Effector memory CD8-positive, alpha-beta T cell (primary cell): ENCODE data around the gene LRP1-AS.
A peak's percentile ranks its signal among the peaks of the same experiment; 100 is the strongest.
"Not testable (repeated sequence)": the region's sequence is repeated elsewhere in the genome, so short reads cannot be mapped to it uniquely, and the experiment has no call there.

Experiments
- ATAC-seq: fragments of 150-1000 bp; cut with Tn5 transposase; replicated peaks from 2 replicates; pipeline ENCODE4 v1.10.0; 2021; ENCODE audit warnings: mild to moderate bottlenecking, moderate library complexity
- DNase-seq, 3 experiments: peaks; one replicate each; pipeline ENCODE4 v3.0.0; 2021
- H3K27ac Mint-ChIP-seq, 2 donors: one replicate each; pipeline ENCODE4 v1.8.0; 2022; ENCODE audit warnings: mild to moderate bottlenecking in 2 of 2, mixed read lengths in 2 of 2, moderate library complexity in 2 of 2
- H3K27me3 Mint-ChIP-seq, 2 donors: one replicate each; pipeline ENCODE4 v1.8.0; 2022; ENCODE audit warnings: mixed read lengths in 2 of 2
- H3K36me3 Mint-ChIP-seq: one replicate; pipeline ENCODE4 v1.8.0; 2022; ENCODE audit warnings: mild to moderate bottlenecking, moderate library complexity, mixed read lengths; ENCODE audit not compliant: insufficient read depth
- H3K4me1 Mint-ChIP-seq, 2 donors: one replicate each; pipeline ENCODE4 v1.8.0; 2022; ENCODE audit warnings: low read depth in 2 of 2, mixed read lengths in 2 of 2
- H3K4me3 Mint-ChIP-seq, 2 donors: one replicate each; pipeline ENCODE4 v1.8.0; 2022; ENCODE audit warnings: mild to moderate bottlenecking in 2 of 2, mixed read lengths in 2 of 2, moderate library complexity in 2 of 2
- H3K9me3 Mint-ChIP-seq, 2 donors: one replicate each; pipeline ENCODE4 v1.8.0; 2022; ENCODE audit warnings: mixed read lengths in 2 of 2

The LRP1-AS gene

GRCh38 chr12:57126061-57126460 lies 21.4 kb downstream of the LRP1-AS start:
- H3K27ac Mint-ChIP-seq = peak overlapping the region in 1 of 2 donors; percentile 26
- no peaks in the 10 kb centered on the region for H3K27me3 Mint-ChIP-seq
- ATAC-seq = no peak
- DNase-seq = no peak
- H3K4me1 Mint-ChIP-seq = peaks cover 4 to 6% of the 10 kb centered on the region in 2 donors
- no peak overlapping the region for H3K4me3 Mint-ChIP-seq
- no peaks in the 10 kb centered on the region for H3K9me3 Mint-ChIP-seq
- peaks cover 5% of the 10 kb centered on the region for H3K36me3 Mint-ChIP-seq

GRCh38 chr12:57124261-57124877 lies 23.1 kb downstream of the LRP1-AS start:
- Mint-ChIP-seq H3K4me3 (no peak overlapping the region), H3K27ac (no peak overlapping the region), H3K27me3 (no peaks in the 10 kb centered on the region), H3K9me3 (no peaks in the 10 kb centered on the region), H3K4me1 (peaks cover 4 to 6% of the 10 kb centered on the region in 2 donors), H3K36me3 (peaks cover 5% of the 10 kb centered on the region)
- peak; percentile 75 to 79 (median 77) for DNase-seq
- peak; percentile 69 for ATAC-seq

GRCh38 chr12:57123813-57124212 lies 23.6 kb downstream of the LRP1-AS start:
- no peaks in the 10 kb centered on the region for H3K9me3 Mint-ChIP-seq
- no peaks in the 10 kb centered on the region for H3K27me3 Mint-ChIP-seq
- no peak overlapping the region for H3K4me3 Mint-ChIP-seq
- no peak overlapping the region for H3K27ac Mint-ChIP-seq
- peaks cover 4 to 6% of the 10 kb centered on the region in 2 donors for H3K4me1 Mint-ChIP-seq
- ATAC-seq (no peak), DNase-seq (no peak)
- H3K36me3 Mint-ChIP-seq = peaks cover 5% of the 10 kb centered on the region

- H3K4me3 Mint-ChIP-seq, ATAC-seq, DNase-seq, H3K9me3 Mint-ChIP-seq, H3K27ac Mint-ChIP-seq, H3K27me3 Mint-ChIP-seq, H3K4me1 Mint-ChIP-seq, H3K36me3 Mint-ChIP-seq: not testable (repeated sequence)
Observed at GRCh38 chr12:57120718-57121117, 26.7 kb downstream of the LRP1-AS start.

GRCh38 chr12:57119294-57120085 lies 27.9 kb downstream of the LRP1-AS start:
- ATAC-seq (no peak), DNase-seq (no peak)
- no peaks in the 10 kb centered on the region for H3K27me3 Mint-ChIP-seq
- H3K4me1 Mint-ChIP-seq = peaks cover 0 to 2% of the 10 kb centered on the region in 2 donors
- H3K9me3 Mint-ChIP-seq = no peaks in the 10 kb centered on the region
- no peak overlapping the region for H3K27ac Mint-ChIP-seq
- no peak overlapping the region for H3K4me3 Mint-ChIP-seq
- H3K36me3 Mint-ChIP-seq = no peaks in the 10 kb centered on the region

- Mint-ChIP-seq H3K4me3 (no peak overlapping the region), H3K36me3 (no peaks in the 10 kb centered on the region), H3K4me1 (no peaks in the 10 kb centered on the region), H3K9me3 (no peaks in the 10 kb centered on the region), H3K27me3 (no peaks in the 10 kb centered on the region), H3K27ac (no peak overlapping the region)
- DNase-seq (no peak), ATAC-seq (no peak)
Observed at GRCh38 chr12:57118711-57119271, 28.6 kb downstream of the LRP1-AS start.

GRCh38 chr12:57116580-57117281 lies 30.7 kb downstream of the LRP1-AS start:
- ATAC-seq = no peak
- Mint-ChIP-seq H3K27me3 (no peaks in the 10 kb centered on the region), H3K36me3 (peaks cover 10% of the 10 kb centered on the region), H3K27ac (no peak overlapping the region), H3K4me1 (peaks cover 8 to 10% of the 10 kb centered on the region in 2 donors), H3K4me3 (no peak overlapping the region), H3K9me3 (no peaks in the 10 kb centered on the region)
- DNase-seq = no peak

GRCh38 chr12:57112492-57113294 lies 34.7 kb downstream of the LRP1-AS start:
- Mint-ChIP-seq H3K4me1 (peaks cover 28 to 32% of the 10 kb centered on the region in 2 donors), H3K4me3 (peak overlapping the region; percentile 84 to 88), H3K9me3 (no peaks in the 10 kb centered on the region), H3K36me3 (peaks cover 34% of the 10 kb centered on the region), H3K27me3 (no peaks in the 10 kb centered on the region), H3K27ac (peak overlapping the region; percentile 91 to 93)
- DNase-seq = no peak
- no peak for ATAC-seq

GRCh38 chr12:57111031-57111734 lies 36.2 kb downstream of the LRP1-AS start, which contains the start of gene STAT6:
Gene STAT6, minus strand, starts transcription at chr12:57111362. Its CDS starts 3,084 bp downstream, at chr12:57108278.
- Mint-ChIP-seq H3K4me3 (peak within 1 kb of the TSS; percentile 84 to 88), H3K4me1 (peaks cover 34 to 44% of the 10 kb centered on the region in 2 donors), H3K9me3 (no peaks in the 10 kb centered on the region), H3K27ac (peak within 1 kb of the TSS; percentile 91 to 93), H3K36me3 (peaks cover 37% of the 10 kb centered on the region), H3K27me3 (no peaks in the 10 kb centered on the region)
- ATAC-seq = peak; percentile 65
- DNase-seq = peak; percentile 79 to 83 (median 82)

GRCh38 chr12:57110104-57111030 lies 37.1 kb downstream of the LRP1-AS start:
- Mint-ChIP-seq H3K27me3 (no peaks in the 10 kb centered on the region), H3K9me3 (no peaks in the 10 kb centered on the region), H3K4me3 (peak overlapping the region; percentile 84 to 88), H3K36me3 (peaks cover 43% of the 10 kb centered on the region), H3K4me1 (peaks cover 36 to 45% of the 10 kb centered on the region in 2 donors), H3K27ac (peak overlapping the region; percentile 91 to 93)
- peak; percentile 59 to 64 (median 61) for DNase-seq
- ATAC-seq = peak; percentile 43

- Mint-ChIP-seq H3K4me1 (peaks cover 39 to 45% of the 10 kb centered on the region in 2 donors), H3K9me3 (no peaks in the 10 kb centered on the region), H3K4me3 (peak overlapping the region; percentile 84 to 88), H3K27ac (peak overlapping the region; percentile 91 to 93), H3K27me3 (no peaks in the 10 kb centered on the region), H3K36me3 (peaks cover 52% of the 10 kb centered on the region)
- ATAC-seq (no peak), DNase-seq (no peak)
Observed at GRCh38 chr12:57109207-57110103, 38.0 kb downstream of the LRP1-AS start.
